ENCODE results near the gene TMEM198. TPM values are rescaled to one million over a fixed set of nuclear protein-coding genes. Genes with fewer than 3 reads are reported as not detected.

The TMEM198 gene
- total and polyA plus RNA-seq, 9 of the 15 experiments (the other 6 are each of a cell fraction or from before 2014, with no cell fraction given) = 0.03 to 3.8 (median 1.0) TPM

GRCh38 chr2:219519526-219519916 lies 24.3 kb upstream of the TMEM198 start:
- POLR2A ChIA-PET = interaction anchor here (0.6 to 1.6 kb wide), 4 partner anchors 8 to 245 kb away, joined by 3 to 7 read pairs (median 4); no protein-coding TSS in a partner anchor
- Histone ChIP-seq H3K9me3 (replicated peaks; ENCODE audit: control insufficient read depth, insufficient read depth, low read depth, low read length) (no peaks in the 10 kb centered on the region), H4K20me1 (replicated peaks; ENCODE audit: control insufficient read depth, insufficient read depth, low read length) (no peaks in the 10 kb centered on the region), H3K36me3 (ENCODE audit: control insufficient read depth, insufficient read depth, low read length) (peaks cover 21% of the 10 kb centered on the region; the same call in 2 of the 3 replicates), H3K79me2 (ENCODE audit: control insufficient read depth, insufficient read depth, low read length) (peaks cover 85% of the 10 kb centered on the region), H3K9me1 (ENCODE audit: control insufficient read depth, insufficient read depth, low read length) (peaks cover 3% of the 10 kb centered on the region), H3K4me3 (no peak overlapping the region), H3K4me2 (ENCODE audit: insufficient read depth, low read length) (peak overlapping the region; percentile 46; the same call in 1 of the 2 replicates), H3K4me1 (replicated peaks in 1 of 2; ENCODE audit: control insufficient read depth in 2 of 2, insufficient read depth in 2 of 2, low read length in 2 of 2) (peaks cover 68 to 88% of the 10 kb centered on the region in 2 experiments), H3K9ac (ENCODE audit: insufficient read depth in 1 of 2, low read depth in 2 of 2, low read length in 2 of 2) (peak overlapping the region in 1 of 2 experiments; percentile 13; a peak in 1 of 4 replicates), H3K27ac (ENCODE audit: extremely low read depth, low read depth, low read length) (peak overlapping the region; percentile 46; the same call in 2 of the 3 replicates), H2AFZ (ENCODE audit: low read depth, low read length) (no peak overlapping the region), H3K27me3 (ENCODE audit: control insufficient read depth in 2 of 2, insufficient read depth in 2 of 2, low read length in 2 of 2) (no peaks in the 10 kb centered on the region)
- intact Hi-C loops (cut with micrococcal nuclease) = no loop called here
- 82% methylated on average over 9 of the region's 9 CpGs for WGBS (ENCODE audit: insufficient coverage, low coverage, missing lambda C conversion rate)
- no peak for ATAC-seq
- in situ Hi-C loops (cut with MboI) = no loop called here
- no peak for FAIRE-seq
- no peak for TF ChIP-seq ZBTB12 (CRISPR knock-in tag; IDR thresholded peaks at IDR 0.05)
- TF ChIP-seq TFAP4 (CRISPR knock-in tag; IDR thresholded peaks at IDR 0.05; ENCODE audit: borderline replicate concordance) = 0 out of 2 replicates have a peak, but pooled peaks have one; percentile 1
- 0 out of 2 replicates have a peak, but pooled peaks have one; percentile 9 for TF ChIP-seq REST (IDR thresholded peaks at IDR 0.05; ENCODE audit: borderline replicate concordance)
- no peak for TF ChIP-seq REST (CRISPR knock-in tag; IDR thresholded peaks at IDR 0.05; ENCODE audit: low read depth)
- peak; percentile 31; the same call in 1 of the 2 replicates for TF ChIP-seq MAX (CRISPR knock-in tag; IDR thresholded peaks at IDR 0.05)
- no peak for DNase-seq (ENCODE audit: extremely low read depth in 1 of 4, low spot score in 3 of 4)
- no TSS peak for BruUV-seq (replicated peaks)
- CTCF ChIA-PET (ENCODE audit: low intra/inter-chr PET ratio) = no interaction called here

All from K562 (cell line).